OCI-LY7 (cell line): ENCODE data around the gene UBTF.

ENCODE experiments used
- EZH2phosphoT487 ChIP-seq: fragments of 200-600 bp; sonication (generic); IDR thresholded peaks from 2 replicates; pipeline ENCODE4 v1.6.1; 2018; ENCODE audit warnings: low read depth, borderline replicate concordance, mild to moderate bottlenecking, mixed run types, antibody characterized with exemption, low read length, moderate library complexity, mixed read lengths
- TF ChIP-seq, protein P1 (sequence below): fragments of 200-600 bp; sonication (generic); conservative IDR thresholded peaks from 2 replicates; pipeline ENCODE4 v1.5.1; 2014; ENCODE audit warnings: mild to moderate bottlenecking, antibody characterized with exemption, low read length, moderate library complexity, mixed read lengths

DNA sequence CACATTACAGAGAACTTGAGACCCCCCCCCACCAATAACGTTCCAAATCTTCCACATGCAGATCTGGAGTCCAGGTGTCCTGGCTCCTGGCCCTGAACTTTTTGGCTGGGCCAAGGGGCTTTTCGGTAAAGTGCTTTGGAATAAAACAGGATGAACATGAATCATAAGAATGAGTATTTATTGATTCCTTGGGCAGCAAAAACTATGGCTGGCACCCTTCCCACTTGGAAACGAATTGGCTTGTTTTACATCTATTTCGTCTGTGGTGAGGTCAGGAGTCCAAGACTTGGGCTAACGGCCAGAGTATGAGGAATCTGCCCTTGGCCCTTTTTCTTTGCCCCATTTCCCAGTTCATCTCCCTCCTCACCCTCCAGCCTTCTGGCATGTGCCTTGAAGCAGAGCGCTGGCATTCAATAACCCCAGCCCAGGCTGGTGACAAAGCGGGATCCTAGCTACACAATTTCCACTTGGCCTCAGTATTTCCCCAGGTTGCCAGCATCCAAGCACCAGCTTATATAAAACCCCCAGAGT is 4.1 kb upstream of the UBTF start:
- TF ChIP-seq, protein P1, sequence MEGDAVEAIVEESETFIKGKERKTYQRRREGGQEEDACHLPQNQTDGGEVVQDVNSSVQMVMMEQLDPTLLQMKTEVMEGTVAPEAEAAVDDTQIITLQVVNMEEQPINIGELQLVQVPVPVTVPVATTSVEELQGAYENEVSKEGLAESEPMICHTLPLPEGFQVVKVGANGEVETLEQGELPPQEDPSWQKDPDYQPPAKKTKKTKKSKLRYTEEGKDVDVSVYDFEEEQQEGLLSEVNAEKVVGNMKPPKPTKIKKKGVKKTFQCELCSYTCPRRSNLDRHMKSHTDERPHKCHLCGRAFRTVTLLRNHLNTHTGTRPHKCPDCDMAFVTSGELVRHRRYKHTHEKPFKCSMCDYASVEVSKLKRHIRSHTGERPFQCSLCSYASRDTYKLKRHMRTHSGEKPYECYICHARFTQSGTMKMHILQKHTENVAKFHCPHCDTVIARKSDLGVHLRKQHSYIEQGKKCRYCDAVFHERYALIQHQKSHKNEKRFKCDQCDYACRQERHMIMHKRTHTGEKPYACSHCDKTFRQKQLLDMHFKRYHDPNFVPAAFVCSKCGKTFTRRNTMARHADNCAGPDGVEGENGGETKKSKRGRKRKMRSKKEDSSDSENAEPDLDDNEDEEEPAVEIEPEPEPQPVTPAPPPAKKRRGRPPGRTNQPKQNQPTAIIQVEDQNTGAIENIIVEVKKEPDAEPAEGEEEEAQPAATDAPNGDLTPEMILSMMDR, result no peak
- no peak for TF ChIP-seq EZH2phosphoT487
